ENCODE results near the gene EDN1. TPM values are rescaled to one million over a fixed set of nuclear protein-coding genes. Genes with fewer than 3 reads are reported as not detected.
"Not testable (repeated sequence)": the region's sequence is repeated elsewhere in the genome, so short reads cannot be mapped to it uniquely, and the experiment has no call there.

Gene EDN1
- total RNA-seq, 1 donor from 2014 or later, result 4.9 TPM

DNA sequence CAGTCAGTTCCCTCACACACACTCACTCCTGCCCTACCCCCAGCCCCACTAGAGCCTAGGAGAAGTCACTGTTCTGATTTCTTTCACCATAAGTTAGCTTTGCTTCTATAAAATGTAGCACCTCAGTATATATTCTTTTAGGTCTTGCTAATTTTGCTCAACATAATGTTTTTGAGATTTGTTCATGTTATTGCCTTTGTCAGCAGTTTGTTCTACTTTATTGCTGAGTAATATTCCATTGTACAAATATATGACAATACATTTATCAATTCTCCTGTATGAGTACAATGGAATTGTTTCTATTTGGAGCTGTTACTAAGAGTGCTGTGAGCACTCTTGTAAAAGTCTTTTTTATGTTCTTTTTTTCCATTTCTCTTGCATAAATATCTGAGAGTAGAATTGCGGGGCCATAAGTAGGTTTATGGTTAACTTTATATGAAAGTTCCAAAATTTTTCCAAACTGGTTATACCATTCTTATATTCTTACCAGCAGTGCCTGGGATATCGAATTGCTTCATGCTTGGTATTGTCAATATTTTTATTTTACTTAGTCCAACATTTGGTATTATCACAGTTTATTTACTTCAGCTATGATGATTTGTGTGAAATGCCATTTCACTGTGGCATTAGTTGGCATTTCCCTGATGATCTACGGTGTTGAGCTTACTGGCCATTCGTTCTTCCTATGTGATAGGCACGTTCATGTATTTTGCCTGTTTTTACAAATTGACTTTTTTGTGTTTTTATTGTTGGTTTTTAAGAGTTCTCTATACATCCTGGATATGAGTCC, 25.3 kb downstream of the EDN1 start:
- FAIRE-seq, result no peak
- DNase-seq (ENCODE audit: low spot score in 2 of 2), result no peak

DNA sequence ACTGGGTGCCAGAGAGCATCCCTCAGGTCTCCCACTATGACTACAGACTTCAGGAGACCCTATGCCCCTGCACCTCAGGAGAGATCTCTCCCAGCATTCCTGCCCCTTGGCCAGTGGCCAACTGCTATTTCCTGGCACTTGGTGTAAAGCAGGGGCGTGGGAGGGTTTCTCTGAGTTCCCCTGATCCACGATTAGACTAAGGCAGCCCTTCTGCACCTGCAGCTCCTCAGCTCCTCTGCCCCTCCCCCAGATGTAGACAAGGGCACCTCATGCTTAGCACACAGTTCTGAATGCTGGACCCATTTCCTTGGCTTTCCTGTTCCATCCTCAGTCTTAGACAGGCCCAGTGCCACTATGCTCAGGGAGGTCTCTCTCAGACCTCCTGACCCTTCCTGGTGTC, 28.6 kb downstream of the EDN1 start:
- FAIRE-seq, result no peak
- DNase-seq (ENCODE audit: low spot score in 2 of 2), result no peak

DNA sequence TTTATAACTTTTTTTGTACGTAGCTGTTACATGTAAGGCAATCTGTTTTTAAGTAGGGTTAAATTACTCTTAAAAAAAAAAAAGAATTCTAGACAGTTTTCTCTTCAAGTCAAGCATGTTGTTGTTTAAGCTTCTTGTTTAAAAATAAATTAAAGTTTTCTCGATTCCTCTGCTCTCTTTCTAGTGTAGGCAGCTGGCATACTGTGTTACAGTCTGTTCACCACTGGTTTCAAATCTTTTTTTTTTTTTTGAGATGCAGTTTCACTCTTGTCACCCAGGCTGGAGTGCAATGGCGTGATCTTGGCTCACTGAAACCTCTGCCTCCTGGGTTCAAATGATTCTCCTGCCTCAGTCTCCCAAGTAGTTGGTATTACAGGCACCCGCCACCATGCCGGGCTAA, 29.9 kb downstream of the EDN1 start:
- not testable (repeated sequence) for DNase-seq (ENCODE audit: low spot score in 2 of 2); FAIRE-seq

DNA sequence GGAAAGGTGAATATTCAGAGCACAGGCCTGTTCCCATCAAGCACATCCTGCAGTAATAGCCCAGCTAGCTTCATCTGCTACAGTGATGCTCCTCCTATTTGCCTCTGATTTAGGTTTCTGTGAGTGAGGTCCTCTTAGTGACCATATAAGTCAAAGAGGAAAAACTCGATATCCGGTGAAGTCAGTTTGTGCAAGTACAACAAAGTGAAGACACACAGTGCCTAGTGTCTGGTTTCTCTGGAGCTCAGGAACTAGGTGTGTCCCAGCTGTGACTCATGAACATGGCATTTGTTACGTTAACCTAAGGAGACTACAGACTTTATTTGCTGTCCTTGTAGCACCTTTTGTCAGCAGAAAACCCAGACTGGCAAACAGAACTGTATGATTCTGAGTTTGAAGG, 33.9 kb downstream of the EDN1 start:
- no peak for DNase-seq (ENCODE audit: low spot score in 2 of 2)
- FAIRE-seq, result no peak

DNA sequence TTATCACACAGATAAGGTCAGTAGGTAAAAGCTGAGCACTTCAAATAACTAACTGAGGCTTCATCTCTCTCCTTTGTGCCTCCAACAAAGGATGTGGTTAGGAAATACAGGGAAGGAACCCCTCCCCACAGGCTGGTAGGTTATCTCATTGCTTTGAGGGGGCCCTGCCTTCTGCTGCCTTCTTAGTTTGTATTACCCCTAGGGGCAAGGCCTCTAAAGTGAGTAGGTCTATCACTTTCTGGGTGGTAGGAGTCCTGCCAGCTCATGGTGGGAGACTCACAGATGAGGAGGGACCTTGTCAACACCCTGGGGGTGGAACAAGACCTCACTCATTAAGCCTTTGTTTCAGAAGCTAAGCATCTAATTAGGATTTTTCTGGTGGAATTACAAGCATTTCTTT, 34.6 kb downstream of the EDN1 start:
- FAIRE-seq, result no peak
- no peak for DNase-seq (ENCODE audit: low spot score in 2 of 2)

DNA sequence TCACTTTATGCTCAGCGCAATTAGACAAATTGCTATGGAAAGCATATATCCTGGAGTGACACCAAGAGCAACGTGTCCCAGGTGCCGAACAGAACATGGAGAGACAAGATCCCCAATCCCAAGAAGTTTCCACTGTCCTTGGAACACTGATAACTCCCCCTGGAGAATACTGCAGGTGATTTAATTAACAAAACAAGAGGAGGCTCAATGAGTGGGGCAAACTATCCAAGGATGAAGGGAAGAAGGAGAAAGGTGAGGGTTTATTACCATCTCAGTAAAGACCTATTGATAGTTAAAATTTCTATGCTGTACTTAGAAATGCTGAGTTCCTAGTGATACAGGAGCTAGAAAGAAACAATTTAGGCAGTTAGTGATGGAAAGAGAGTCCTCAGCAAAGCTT, 35.7 kb downstream of the EDN1 start:
- DNase-seq (ENCODE audit: low spot score in 2 of 2) (no peak), FAIRE-seq (no peak)

DNA sequence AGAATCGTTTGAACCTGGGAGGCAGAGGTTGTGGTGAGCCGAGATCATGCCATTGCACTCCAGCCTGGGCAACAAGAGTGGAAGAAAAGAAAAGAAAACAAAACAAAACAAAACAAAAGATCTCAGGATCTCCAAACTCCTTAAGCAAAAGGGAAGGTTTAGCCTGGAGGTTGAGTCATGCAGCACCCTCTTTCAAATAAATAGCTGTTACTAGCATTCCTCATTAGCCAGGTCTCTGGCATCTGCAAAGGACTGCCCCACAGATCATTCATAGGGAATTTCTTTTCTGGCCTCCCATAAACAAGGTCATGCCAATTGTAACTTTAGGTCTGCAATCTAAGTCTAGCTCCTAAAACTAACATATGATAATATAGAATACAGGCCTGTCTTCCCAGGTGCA, 37.2 kb downstream of the EDN1 start:
- no peak for FAIRE-seq
- DNase-seq (ENCODE audit: low spot score in 2 of 2), result no peak

DNA sequence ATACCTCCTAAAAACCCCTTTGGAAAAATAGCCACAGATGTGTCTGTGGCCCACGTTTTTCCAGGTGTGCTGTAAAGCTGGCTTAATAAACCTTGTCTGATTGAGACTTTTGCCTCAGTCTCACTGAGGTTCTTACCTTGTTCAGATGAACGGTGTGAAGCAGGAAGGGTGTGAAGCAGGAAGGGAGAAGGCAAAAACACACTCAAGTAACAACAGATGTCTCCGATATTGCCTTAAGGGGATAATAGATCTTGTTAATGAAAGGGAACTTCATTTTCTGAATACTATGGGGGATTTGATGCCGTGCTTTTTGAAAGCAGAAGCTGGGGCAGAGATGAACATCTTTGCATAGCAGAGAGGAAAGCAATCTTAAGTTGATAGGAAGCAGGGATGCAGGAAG, 37.8 kb downstream of the EDN1 start:
- no peak for FAIRE-seq

DNA sequence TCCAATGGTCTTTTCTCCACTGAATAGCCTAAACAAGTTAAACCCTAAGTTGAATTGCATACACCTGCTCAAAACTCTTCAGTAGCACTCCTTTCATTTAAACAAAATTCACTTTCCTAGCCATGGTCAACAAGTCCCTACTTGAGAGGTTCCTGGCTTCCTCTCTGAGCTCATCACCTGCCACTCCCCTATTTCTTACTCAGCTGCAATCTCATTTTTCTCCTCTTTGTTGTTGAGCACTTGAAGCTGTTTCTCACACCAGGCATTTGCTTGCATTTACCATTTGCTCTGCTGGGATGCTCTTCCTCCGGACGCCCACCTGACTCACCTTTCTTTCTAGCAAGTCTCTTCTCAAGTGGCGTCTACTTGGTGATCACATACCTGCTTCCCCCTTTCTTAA, 38.5 kb downstream of the EDN1 start:
- FAIRE-seq (no peak), DNase-seq (ENCODE audit: low spot score in 2 of 2) (no peak)

More for the DNA sequence above, 37.8 kb downstream of the EDN1 start:
- DNase-seq (ENCODE audit: low spot score in 2 of 2), result no peak

DNA sequence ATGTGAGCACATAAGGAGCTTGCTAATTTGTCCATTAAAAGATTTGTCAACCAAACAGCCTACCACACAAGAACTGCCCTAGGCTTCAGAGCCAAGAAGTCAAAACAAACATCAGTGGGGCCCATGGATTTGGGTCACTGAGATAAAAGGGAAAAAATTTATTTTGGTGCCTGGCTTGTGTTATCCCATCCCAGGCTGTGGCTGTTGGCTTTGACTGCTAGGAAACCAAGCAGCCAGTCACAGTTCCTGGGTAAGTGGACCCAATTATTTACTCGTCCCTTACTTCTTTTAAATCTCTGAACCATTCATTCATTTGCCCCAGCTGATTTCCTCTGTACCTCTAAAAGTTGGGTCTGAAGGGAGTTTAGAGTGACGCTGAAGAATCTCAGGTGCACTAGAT, 41.3 kb downstream of the EDN1 start:
- DNase-seq (ENCODE audit: low spot score in 2 of 2) (no peak), FAIRE-seq (no peak)

DNA sequence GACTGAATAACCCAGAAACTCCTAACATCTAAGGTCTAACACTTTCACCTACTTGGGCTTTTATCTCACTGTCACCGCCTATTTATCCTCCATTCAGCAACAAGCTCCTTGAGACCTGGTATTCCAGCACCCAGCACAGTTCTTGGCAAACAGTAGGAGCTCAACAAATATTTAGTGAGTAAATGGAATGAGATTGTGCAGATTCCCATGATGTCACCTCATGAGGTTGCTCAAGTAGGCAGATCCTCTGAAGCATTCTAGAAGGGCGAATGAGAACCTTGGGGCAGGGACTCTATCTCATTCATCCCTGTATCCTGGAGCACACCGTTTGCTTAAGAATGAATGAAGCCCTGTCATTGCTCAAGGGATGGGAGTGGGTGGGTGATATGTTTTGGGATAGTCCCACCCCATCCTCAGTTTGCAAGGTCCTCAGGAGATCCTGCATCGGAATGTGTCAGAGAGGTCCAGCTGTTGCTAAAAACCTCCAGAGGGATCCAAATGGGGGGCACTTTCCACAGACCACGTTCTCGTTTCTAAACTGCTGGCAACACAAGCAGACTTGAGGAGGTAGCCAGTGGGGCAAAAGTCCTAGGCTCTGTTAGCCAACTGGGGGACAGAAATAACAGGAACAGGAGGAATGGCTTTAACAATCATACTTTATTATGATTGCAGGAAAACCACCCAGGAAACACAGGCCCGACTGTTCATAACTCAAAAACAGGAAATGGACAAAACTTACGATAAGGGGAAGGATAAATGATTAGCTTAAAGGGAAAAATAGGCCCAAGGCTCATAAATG, 42.0 kb downstream of the EDN1 start:
- no peak for DNase-seq (ENCODE audit: low spot score in 2 of 2)
- no peak for FAIRE-seq

DNA sequence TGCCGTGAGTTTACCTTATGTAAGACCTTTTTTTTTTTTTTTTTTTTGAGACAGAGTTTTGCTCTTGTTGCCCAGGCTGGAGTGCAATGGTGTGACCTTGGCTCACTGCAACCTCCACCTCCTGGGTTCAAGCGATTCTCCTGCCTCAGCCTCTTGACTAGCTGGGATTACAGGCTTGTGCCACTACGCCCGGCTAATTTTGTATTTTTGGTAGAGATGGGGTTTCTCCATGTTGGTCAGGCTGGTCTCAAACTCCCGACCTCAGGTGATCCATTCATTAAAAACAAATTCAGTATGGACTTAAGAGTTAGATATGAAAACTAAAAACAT, 42.6 kb downstream of the EDN1 start:
- FAIRE-seq; DNase-seq (ENCODE audit: low spot score in 2 of 2): not testable (repeated sequence)

DNA sequence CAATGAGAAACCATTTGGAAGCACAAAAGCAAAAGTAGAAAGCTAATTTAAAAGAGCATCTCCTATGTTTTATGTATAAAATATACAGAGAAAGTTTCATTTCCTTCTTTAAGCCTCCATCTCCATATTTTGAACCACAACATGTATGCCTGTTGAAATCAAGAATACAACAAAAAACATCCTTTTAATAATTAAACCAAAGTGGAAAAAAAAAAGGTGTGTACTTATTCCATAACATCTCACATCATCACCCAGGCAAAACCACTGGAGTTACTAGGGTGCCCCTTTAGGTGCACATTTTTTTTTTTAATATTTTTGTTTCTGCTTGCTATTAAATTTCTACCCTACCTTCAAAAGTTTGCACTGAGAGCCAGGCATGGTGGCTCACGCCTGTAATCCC, 43.0 kb downstream of the EDN1 start:
- no peak for FAIRE-seq

DNA sequence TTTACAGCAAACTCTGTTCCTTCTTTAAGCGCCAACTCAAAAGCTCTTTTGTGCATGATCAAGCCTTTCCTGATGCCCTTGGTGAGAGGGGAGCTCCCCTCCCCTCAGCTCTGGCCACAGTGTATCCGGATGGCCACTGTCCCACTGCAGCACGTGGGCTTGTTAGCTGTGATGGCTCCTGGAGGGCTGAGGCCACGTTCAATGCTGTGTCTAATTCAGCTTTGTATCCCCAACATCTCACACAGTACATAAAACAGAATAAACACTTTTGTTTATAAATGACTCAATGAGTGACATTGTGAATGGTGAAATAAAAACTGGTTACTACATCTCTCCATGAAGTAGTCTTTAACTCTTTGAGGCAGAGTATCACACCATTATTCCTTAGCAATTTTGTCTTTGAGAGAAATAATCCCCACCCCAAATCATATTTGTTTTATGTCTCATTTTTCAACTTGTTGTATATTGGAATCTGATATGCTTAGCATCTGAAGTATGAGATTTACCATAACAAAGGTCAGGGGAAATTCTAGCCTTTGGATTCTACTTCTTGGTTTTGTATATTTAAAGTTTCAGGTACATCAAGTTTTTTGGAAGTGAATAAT, 44.5 kb downstream of the EDN1 start:
- FAIRE-seq, result no peak

More for the DNA sequence above, 43.0 kb downstream of the EDN1 start:
- no peak for DNase-seq (ENCODE audit: low spot score in 2 of 2)

DNA sequence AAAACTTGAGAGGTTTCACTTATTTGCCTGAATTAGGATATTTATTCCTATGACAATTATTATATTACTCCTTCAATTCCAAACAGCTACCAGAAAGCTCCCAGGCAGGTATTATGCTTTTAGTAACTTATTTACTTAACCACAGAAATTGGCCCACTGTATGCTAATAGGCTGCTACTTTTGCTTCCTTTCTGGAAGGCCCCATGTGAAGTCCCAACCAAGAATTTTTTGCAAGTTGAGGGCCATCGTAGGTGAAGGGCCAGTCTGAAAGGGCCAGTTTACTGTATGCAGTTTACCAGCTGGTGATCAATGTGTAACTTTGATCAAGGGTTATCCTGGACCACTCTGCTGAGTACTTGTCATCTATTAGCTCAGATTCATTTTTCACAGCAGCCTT, 45.0 kb downstream of the EDN1 start:
- FAIRE-seq (no peak), DNase-seq (ENCODE audit: low spot score in 2 of 2) (no peak)

More for the DNA sequence above, 44.5 kb downstream of the EDN1 start:
- DNase-seq (ENCODE audit: low spot score in 2 of 2), result no peak

DNA sequence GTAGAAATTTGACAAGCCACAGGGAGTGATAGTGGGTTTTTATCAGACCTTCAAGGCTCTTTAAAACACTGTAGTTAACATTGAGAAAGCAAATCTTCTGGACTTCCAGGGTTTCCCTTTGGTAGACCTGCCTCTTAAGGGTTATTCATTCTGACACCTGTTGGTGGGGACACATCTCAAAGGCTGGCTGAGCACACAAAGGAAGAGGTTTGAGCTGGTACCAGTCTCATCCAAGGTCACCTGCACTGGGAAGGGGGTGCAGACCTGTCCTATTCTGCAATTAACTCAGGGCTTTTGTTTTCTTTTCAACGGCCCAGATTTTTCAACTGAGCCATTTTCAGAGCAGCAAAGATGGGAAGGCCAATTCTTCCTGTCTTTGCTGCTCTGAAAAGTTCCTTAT, 45.6 kb downstream of the EDN1 start:
- DNase-seq (ENCODE audit: low spot score in 2 of 2) (no peak), FAIRE-seq (no peak)

DNA sequence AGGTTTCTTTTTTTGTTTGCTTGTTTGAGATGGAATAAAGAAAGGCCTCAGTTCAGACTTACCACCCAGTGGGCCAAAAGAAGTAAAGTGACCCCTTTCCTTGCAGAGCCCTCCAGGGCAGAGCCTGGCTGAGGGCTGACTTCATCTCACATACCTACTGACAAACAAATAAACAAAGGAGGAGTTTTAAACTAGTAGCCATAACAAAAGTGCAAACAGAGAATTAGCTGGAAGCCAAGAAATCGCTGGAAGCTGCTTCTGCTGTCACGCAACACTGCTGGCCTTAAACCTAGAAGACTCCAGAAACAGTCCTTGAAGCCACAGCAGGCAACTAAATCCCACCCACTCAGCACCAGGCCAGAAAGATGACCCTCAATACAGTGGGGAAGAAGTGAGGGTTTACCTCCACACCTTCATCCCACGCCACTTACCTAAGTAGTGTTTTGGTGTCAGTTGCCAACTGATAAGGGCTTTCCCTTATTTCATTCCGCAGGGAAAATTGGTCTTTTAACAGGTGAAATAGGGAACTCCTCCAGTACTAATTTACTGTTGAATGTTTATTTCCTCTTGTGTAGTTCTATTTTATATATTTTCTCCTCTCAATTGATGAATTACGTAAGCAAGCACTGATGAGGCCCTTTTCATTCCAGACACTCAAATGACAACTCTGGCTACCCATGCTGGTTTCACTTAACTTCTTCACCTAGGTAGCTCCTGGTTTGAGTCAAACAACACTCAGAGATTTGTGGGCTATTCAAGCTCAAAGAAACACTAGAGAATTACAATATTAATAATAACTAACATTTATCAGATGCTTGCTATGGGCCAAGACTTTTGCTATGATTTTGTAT, 46.2 kb downstream of the EDN1 start:
- no peak for DNase-seq (ENCODE audit: low spot score in 2 of 2)
- no peak for FAIRE-seq

DNA sequence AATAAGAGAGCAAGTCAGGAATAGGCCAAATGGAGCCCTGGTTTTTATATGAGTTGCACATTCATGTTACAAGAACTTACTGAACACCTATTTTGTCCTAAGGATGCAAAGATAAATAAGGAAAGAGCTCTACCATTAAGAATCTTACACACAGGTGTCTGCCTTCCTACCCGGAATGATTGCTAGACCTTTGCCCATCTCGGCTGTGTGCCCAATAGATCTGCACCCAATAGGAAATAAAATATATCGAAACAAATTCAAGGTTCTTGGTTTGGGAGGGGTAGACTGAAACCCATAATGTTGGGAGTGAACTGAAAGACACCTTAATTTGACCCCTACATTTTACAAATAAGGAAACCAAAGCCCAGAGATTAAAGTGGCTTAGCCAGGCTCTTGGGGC, 48.9 kb downstream of the EDN1 start:
- no peak for DNase-seq (ENCODE audit: low spot score in 2 of 2)
- FAIRE-seq, result no peak

DNA sequence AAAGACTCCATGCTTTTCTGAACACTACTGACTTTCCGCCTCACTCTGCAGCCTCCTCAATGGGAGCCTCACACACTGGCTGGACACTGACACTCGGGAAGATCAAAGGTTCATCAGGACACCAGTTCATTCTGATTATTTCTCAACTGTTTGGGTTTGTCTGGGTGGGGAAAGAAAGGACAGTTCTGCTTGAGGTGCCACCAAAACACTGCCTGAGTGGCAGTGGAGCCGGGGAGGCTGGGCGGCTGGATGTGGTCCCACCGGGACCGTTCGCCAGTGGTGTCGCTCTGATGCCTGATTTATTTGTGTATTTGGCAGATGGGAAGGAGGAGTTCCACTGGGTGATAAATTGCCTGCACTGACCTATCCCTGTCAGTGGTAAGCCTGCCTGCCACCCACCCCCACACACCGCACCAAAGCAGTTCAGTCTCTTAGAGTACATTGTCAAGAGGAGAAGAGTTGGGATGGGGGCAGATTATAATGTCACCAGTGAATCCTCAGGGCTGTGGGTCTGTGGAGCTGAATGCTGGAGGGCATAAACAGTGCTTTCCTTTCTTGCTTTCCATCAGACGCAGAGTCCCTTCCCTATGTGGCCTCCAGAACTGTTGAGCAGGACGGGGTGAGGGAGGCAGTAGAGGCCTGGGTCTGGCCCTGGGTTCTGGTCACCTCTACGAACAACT, 49.8 kb downstream of the EDN1 start:
- no peak for FAIRE-seq
- DNase-seq (ENCODE audit: low spot score in 2 of 2), result no peak

DNA sequence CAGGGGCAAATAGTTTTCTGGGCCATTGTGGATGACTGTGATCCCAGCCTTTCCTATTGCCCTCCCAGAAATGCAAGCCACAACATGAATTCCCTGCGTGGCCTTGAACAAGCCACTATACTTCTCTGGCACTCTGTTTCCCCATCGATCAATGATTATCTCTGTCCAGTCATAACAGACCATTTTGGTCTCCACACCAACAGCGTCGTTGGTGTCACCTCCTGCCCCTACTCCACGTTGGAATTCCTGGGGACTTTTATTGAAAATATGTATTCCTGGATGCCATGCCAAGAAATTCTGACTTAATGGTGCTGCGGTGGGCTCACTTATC, 50.3 kb downstream of the EDN1 start:
- DNase-seq (ENCODE audit: low spot score in 2 of 2) (no peak), FAIRE-seq (no peak)

Data from frontal cortex (tissue), 4 donors.